ENCODE data around the gene CCK.
"Not testable (repeated sequence)": the region's sequence is repeated elsewhere in the genome, so short reads cannot be mapped to it uniquely, and the experiment has no call there.

DNA sequence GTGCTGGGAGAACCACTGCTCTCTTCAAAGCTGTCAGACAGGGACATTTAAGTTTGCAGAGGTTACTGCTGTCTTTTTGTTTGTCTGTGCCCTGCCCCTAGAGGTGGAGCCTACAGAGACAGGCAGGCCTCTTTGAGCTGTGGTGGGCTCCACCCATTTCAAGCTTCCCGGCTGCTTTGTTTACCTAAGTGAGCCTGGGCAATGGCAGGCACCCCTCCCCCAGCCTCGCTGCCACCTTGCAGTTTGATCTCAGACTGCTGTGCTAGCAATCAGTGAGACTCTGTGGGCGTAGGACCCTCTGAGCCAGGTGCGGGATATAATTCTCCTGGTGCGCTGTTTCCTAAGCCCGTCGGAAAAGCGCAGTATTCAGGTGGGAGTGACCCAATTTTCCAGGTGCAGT is 21.4 kb upstream of the CCK start:
- TF ChIP-seq CTCF (conservative IDR thresholded peaks at IDR 0.05; ENCODE audit: low read depth in 2 of 2); CREB1 (CRISPR knock-in tag; IDR thresholded peaks at IDR 0.05; ENCODE audit: low read depth); REST (IDR thresholded peaks at IDR 0.05; ENCODE audit: unreplicated experiment); STAT1 (IDR thresholded peaks at IDR 0.05; ENCODE audit: unreplicated experiment); EZH2phosphoT487 (IDR thresholded peaks at IDR 0.05; ENCODE audit: unreplicated experiment); POLR2AphosphoS5 (IDR thresholded peaks at IDR 0.05; ENCODE audit: low read depth); EZH2 (IDR thresholded peaks at IDR 0.05; ENCODE audit: low read depth, unreplicated experiment); JUNB (IDR thresholded peaks at IDR 0.05; ENCODE audit: unreplicated experiment): not testable (repeated sequence)
- TF ChIP-seq, protein P1, sequence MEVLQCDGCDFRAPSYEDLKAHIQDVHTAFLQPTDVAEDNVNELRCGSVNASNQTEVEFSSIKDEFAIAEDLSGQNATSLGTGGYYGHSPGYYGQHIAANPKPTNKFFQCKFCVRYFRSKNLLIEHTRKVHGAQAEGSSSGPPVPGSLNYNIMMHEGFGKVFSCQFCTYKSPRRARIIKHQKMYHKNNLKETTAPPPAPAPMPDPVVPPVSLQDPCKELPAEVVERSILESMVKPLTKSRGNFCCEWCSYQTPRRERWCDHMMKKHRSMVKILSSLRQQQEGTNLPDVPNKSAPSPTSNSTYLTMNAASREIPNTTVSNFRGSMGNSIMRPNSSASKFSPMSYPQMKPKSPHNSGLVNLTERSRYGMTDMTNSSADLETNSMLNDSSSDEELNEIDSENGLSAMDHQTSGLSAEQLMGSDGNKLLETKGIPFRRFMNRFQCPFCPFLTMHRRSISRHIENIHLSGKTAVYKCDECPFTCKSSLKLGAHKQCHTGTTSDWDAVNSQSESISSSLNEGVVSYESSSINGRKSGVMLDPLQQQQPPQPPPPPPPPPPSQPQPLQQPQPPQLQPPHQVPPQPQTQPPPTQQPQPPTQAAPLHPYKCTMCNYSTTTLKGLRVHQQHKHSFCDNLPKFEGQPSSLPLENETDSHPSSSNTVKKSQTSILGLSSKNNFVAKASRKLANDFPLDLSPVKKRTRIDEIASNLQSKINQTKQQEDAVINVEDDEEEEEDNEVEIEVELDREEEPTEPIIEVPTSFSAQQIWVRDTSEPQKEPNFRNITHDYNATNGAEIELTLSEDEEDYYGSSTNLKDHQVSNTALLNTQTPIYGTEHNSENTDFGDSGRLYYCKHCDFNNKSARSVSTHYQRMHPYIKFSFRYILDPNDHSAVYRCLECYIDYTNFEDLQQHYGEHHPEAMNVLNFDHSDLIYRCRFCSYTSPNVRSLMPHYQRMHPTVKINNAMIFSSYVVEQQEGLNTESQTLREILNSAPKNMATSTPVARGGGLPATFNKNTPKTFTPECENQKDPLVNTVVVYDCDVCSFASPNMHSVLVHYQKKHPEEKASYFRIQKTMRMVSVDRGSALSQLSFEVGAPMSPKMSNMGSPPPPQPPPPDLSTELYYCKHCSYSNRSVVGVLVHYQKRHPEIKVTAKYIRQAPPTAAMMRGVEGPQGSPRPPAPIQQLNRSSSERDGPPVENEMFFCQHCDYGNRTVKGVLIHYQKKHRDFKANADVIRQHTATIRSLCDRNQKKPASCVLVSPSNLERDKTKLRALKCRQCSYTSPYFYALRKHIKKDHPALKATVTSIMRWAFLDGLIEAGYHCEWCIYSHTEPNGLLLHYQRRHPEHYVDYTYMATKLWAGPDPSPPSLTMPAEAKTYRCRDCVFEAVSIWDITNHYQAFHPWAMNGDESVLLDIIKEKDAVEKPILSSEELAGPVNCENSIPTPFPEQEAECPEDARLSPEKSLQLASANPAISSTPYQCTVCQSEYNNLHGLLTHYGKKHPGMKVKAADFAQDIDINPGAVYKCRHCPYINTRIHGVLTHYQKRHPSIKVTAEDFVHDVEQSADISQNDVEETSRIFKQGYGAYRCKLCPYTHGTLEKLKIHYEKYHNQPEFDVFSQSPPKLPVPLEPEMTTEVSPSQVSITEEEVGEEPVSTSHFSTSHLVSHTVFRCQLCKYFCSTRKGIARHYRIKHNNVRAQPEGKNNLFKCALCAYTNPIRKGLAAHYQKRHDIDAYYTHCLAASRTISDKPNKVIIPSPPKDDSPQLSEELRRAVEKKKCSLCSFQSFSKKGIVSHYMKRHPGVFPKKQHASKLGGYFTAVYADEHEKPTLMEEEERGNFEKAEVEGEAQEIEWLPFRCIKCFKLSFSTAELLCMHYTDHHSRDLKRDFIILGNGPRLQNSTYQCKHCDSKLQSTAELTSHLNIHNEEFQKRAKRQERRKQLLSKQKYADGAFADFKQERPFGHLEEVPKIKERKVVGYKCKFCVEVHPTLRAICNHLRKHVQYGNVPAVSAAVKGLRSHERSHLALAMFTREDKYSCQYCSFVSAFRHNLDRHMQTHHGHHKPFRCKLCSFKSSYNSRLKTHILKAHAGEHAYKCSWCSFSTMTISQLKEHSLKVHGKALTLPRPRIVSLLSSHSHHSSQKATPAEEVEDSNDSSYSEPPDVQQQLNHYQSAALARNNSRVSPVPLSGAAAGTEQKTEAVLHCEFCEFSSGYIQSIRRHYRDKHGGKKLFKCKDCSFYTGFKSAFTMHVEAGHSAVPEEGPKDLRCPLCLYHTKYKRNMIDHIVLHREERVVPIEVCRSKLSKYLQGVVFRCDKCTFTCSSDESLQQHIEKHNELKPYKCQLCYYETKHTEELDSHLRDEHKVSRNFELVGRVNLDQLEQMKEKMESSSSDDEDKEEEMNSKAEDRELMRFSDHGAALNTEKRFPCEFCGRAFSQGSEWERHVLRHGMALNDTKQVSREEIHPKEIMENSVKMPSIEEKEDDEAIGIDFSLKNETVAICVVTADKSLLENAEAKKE (CRISPR knock-in tag; IDR thresholded peaks at IDR 0.05): not testable (repeated sequence)
- TF ChIP-seq, protein P2, sequence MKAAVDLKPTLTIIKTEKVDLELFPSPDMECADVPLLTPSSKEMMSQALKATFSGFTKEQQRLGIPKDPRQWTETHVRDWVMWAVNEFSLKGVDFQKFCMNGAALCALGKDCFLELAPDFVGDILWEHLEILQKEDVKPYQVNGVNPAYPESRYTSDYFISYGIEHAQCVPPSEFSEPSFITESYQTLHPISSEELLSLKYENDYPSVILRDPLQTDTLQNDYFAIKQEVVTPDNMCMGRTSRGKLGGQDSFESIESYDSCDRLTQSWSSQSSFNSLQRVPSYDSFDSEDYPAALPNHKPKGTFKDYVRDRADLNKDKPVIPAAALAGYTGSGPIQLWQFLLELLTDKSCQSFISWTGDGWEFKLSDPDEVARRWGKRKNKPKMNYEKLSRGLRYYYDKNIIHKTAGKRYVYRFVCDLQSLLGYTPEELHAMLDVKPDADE (IDR thresholded peaks at IDR 0.05): not testable (repeated sequence)

Measured in GM23338 (cell line).